Left ventricle myocardium inferior (tissue), 1 donor: ENCODE measurements around the gene ADAP2. TPM values are rescaled to one million over a fixed set of nuclear protein-coding genes. Genes with fewer than 3 reads are reported as not detected.
A peak's percentile ranks its signal among the peaks of the same experiment; 100 is the strongest.

ENCODE experiments used
- DNase-seq: peaks from one replicate; pipeline ENCODE4 v3.0.0-alpha.2; 2020
- H3K27ac ChIP-seq: fragments of 200-600 bp; replicated peaks from 2 replicates; pipeline ENCODE4 v1.8.0; 2021
- H3K27me3 ChIP-seq: fragments of 200-600 bp; 2 replicates; pipeline ENCODE4 v1.8.0; 2021; ENCODE audit warnings: low read depth
- H3K36me3 ChIP-seq: fragments of 200-600 bp; 2 replicates; pipeline ENCODE4 v1.8.0; 2021
- H3K4me1 ChIP-seq: fragments of 200-600 bp; 2 replicates; pipeline ENCODE4 v1.8.0; 2021
- H3K4me3 ChIP-seq: fragments of 200-600 bp; 2 replicates; pipeline ENCODE4 v1.8.0; 2021; ENCODE audit warnings: mild to moderate bottlenecking, moderate library complexity
- H3K9me3 ChIP-seq: fragments of 200-600 bp; replicated peaks from 2 replicates; pipeline ENCODE4 v1.8.0; 2021
- intact Hi-C: fragments of 100-400 bp; cut with micrococcal nuclease; formaldehyde crosslinking; loops from one replicate; pipeline ENCODE4 v1.11.0; 2022
- total RNA-seq: library from RNA; stranded (reverse); fragmentation: NEBNext Ultra II Directional; extraction: Animal tissue kit (Norgen Biotek cat#: 25700); gene quantifications from one replicate; pipeline ENCODE4 v1.2.1, GENCODE V29; 2021
- TF ChIP-seq, protein P1 (sequence below): fragments of 200-600 bp; IDR thresholded peaks from 2 replicates; pipeline ENCODE4 v1.8.0; 2021; ENCODE audit warnings: antibody characterized with exemption, mild to moderate bottlenecking, borderline replicate concordance
- donor health status: DM: no; HTN: yes; CAD: no; lungs with severe emphysema.

The ADAP2 gene
- total RNA-seq, 1 donor from 2014 or later = 7.0 TPM

DNA sequence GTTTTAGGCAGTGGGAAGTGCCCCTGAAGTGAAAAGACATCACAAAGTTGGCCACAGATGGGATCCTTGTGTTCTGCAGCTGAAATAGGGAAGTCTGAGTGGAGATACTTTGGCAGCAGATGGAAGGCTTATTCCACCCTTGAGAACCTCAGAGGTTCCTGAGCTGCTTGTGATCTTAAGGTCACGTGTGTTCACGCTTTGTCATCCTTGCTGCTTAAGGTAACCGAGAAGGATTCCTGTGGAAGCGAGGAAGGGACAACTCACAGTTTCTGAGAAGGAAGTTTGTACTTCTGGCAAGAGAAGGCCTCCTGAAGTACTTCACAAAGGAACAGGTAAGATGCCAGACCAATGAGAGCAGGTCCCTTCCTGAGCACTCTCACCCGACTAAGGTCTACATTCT lies 12.2 kb downstream of the ADAP2 start:
- intact Hi-C loops = no loop called here
- no peak overlapping the region for H3K27ac ChIP-seq

DNA sequence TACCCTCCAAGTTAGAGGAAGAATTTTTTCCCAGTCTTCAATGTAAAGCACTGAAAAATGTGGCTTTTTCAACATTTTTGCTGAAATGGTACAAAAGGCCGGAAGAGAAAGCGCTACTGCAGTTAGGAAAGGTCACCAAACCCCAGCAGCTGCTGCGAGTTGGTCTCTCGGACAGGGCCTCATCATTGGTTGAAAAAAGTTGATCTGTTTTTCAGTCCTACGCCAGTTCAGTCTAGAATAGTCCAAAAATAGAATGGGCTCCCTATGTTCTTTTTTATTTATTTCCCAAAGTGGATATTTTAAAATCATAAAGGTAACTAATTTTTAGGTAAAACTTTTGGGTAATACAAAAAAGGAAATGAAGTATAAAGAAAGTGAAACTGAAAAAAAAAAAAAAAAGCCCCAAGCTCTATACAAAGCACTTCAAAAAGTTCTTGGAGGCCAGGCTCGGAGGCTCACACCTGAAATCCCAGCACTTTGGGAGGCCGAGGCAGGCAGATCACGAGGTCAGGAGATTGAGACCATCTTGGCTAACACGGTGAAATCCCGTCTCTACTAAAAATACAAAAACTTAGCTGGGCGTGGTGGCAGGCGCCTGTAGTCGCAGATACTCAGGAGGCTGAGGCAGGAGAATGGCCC lies 17.4 kb downstream of the ADAP2 start:
- intact Hi-C loops = no loop called here
- no peak for DNase-seq
- Histone ChIP-seq H3K4me3 (no peak overlapping the region), H3K9me3 (no peaks in the 10 kb centered on the region), H3K27me3 (no peaks in the 10 kb centered on the region), H3K27ac (peak overlapping the region; percentile 56), H3K36me3 (peaks cover 10% of the 10 kb centered on the region), H3K4me1 (no peaks in the 10 kb centered on the region)
- TF ChIP-seq, protein P1, sequence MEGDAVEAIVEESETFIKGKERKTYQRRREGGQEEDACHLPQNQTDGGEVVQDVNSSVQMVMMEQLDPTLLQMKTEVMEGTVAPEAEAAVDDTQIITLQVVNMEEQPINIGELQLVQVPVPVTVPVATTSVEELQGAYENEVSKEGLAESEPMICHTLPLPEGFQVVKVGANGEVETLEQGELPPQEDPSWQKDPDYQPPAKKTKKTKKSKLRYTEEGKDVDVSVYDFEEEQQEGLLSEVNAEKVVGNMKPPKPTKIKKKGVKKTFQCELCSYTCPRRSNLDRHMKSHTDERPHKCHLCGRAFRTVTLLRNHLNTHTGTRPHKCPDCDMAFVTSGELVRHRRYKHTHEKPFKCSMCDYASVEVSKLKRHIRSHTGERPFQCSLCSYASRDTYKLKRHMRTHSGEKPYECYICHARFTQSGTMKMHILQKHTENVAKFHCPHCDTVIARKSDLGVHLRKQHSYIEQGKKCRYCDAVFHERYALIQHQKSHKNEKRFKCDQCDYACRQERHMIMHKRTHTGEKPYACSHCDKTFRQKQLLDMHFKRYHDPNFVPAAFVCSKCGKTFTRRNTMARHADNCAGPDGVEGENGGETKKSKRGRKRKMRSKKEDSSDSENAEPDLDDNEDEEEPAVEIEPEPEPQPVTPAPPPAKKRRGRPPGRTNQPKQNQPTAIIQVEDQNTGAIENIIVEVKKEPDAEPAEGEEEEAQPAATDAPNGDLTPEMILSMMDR = no peak

More for the DNA sequence above, 12.2 kb downstream of the ADAP2 start:
- no peaks in the 10 kb centered on the region for H3K4me1 ChIP-seq
- DNase-seq = no peak
- TF ChIP-seq, protein P1 = no peak
- H3K4me3 ChIP-seq = no peak overlapping the region
- peaks cover 6% of the 10 kb centered on the region for H3K36me3 ChIP-seq
- H3K27me3 ChIP-seq = peaks cover 15% of the 10 kb centered on the region
- no peaks in the 10 kb centered on the region for H3K9me3 ChIP-seq

DNA sequence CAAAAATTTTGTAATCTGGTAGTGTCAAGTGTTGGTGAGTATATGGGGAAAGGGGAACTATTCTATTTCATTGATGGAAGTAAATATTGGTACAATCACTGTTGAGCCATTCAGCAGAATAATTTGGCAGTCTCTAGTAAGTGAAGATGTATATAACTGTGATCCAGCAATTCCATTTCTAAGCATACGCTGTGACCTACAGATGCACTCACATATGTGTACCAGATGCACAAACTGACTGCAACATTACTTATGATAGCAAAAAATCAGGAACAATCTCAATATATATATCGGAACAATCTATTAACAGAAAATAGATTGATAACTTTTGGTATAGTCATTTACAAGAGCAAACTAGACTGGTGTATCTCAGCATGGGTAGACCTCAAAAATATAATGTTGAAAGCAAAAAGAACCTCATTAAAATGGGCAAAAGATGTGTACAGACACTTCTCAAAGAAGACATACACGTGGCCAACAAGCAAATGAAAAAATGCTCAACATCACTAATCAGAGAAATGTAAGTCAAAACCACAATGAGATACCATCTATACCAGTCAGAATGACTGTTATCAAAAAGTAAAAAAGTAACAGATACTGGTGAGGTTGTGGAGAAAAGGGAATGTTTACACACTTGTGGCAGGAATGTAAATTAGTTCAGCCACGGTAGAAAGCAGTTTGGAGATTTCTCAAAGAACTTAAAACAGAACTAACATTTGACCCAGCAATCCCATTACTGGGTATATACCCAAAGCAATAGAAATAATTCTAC lies 20.7 kb downstream of the ADAP2 start:
- TF ChIP-seq, protein P1 = no peak
- H3K27me3 ChIP-seq = no peaks in the 10 kb centered on the region
- no peak for DNase-seq
- H3K27ac ChIP-seq = no peak overlapping the region
- H3K4me1 ChIP-seq = no peaks in the 10 kb centered on the region
- intact Hi-C loops = no loop called here
- peaks cover 4% of the 10 kb centered on the region for H3K36me3 ChIP-seq
- no peaks in the 10 kb centered on the region for H3K9me3 ChIP-seq
- H3K4me3 ChIP-seq = no peak overlapping the region

DNA sequence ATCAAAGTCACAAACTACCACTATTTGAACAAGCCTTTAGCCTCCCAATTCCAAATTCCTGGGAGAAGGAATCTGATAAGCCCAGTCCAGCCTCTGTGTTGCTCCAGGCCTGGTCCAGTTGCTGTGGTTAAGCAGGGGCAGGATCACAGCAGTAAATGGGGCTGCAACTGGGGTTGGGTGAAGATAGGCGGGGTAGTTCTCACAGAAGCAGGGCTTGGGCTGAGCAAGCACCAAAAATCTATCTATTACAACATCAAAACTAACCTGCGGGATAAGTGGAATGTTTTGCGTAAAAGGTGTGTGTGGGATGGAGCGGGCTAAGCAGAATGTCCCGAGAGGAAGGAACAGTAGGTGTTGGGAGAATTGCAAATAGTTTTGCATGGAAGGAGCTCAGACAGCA lies 26.1 kb downstream of the ADAP2 start:
- Histone ChIP-seq H3K9me3 (no peaks in the 10 kb centered on the region), H3K4me3 (no peak overlapping the region), H3K27ac (no peak overlapping the region), H3K36me3 (no peaks in the 10 kb centered on the region), H3K4me1 (peaks cover 15% of the 10 kb centered on the region), H3K27me3 (no peaks in the 10 kb centered on the region)
- TF ChIP-seq, protein P1 = no peak
- intact Hi-C loops = no loop called here
- no peak for DNase-seq

DNA sequence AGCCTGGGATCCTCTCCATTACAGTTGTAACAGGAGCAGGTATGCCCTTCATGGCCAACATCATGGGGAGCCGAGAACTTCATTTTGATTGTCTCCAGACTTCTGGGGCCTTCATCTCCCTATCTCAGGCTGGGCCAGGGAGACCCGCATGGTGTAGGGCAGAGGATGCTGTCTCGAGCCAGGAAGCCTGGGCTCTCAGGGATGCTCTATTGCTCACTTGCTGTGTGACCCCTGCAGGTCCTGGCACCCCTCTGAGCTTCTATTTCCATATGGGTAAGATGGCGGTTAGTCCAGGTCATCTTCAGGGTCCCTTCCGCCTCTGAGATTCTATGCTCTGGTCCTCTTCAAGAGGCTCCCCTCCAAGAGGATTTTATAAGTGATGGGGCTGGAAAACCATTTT lies 28.4 kb downstream of the ADAP2 start:
- Histone ChIP-seq H3K9me3 (no peaks in the 10 kb centered on the region), H3K4me3 (no peak overlapping the region), H3K27ac (peak overlapping the region; percentile 50), H3K4me1 (peaks cover 16% of the 10 kb centered on the region), H3K27me3 (no peaks in the 10 kb centered on the region), H3K36me3 (no peaks in the 10 kb centered on the region)
- intact Hi-C loops = no loop called here
- no peak for DNase-seq
- TF ChIP-seq, protein P1 = no peak
